Measurements from ENCODE around the gene TNFSF15. TPM values are rescaled to one million over a fixed set of nuclear protein-coding genes. Genes with fewer than 3 reads are reported as not detected.

The TNFSF15 gene
- total RNA-seq, 1 donor from 2014 or later: 8.5 TPM

GRCh38 chr9:114787781-114788498 is 17.9 kb downstream of the TNFSF15 start:
- H3K36me3 ChIP-seq: peaks cover 6% of the 10 kb centered on the region
- no peaks in the 10 kb centered on the region for H3K9me3 ChIP-seq
- no peak overlapping the region for H3K4me3 ChIP-seq
- H3K27me3 ChIP-seq: no peaks in the 10 kb centered on the region
- H3K27ac ChIP-seq: no peak overlapping the region
- no peak for TF ChIP-seq CTCF (IDR thresholded peaks at IDR 0.05)
- ATAC-seq (no peak), DNase-seq (no peak)
- H3K4me1 ChIP-seq: no peaks in the 10 kb centered on the region
- intact Hi-C loops (cut with DNase I): no loop called here

- Histone ChIP-seq H3K9me3 (no peaks in the 10 kb centered on the region), H3K27me3 (no peaks in the 10 kb centered on the region), H3K4me1 (no peaks in the 10 kb centered on the region), H3K27ac (no peak overlapping the region), H3K36me3 (peaks cover 6% of the 10 kb centered on the region), H3K4me3 (no peak overlapping the region)
- no peak for ATAC-seq
- DNase-seq: no peak
- intact Hi-C loops (cut with DNase I): no loop called here
- no peak for TF ChIP-seq CTCF (IDR thresholded peaks at IDR 0.05)
Observed at GRCh38 chr9:114787214-114787613, 18.6 kb downstream of the TNFSF15 start.

- intact Hi-C loops (cut with DNase I): no loop called here
- ATAC-seq: no peak
- DNase-seq: no peak
Observed at GRCh38 chr9:114785866-114786650, 19.8 kb downstream of the TNFSF15 start.

GRCh38 chr9:114784721-114785279 is 21.0 kb downstream of the TNFSF15 start:
- Histone ChIP-seq H3K4me1 (no peaks in the 10 kb centered on the region), H3K9me3 (no peaks in the 10 kb centered on the region), H3K36me3 (no peaks in the 10 kb centered on the region), H3K27me3 (no peaks in the 10 kb centered on the region), H3K4me3 (no peak overlapping the region), H3K27ac (no peak overlapping the region)
- peak; percentile 50 for ATAC-seq
- no peak for TF ChIP-seq CTCF (IDR thresholded peaks at IDR 0.05)
- intact Hi-C loops (cut with DNase I): no loop called here
- no peak for DNase-seq

More at GRCh38 chr9:114785866-114786650, 19.8 kb downstream of the TNFSF15 start:
- Histone ChIP-seq H3K27ac (no peak overlapping the region), H3K9me3 (no peaks in the 10 kb centered on the region), H3K36me3 (peaks cover 6% of the 10 kb centered on the region), H3K27me3 (no peaks in the 10 kb centered on the region), H3K4me1 (no peaks in the 10 kb centered on the region), H3K4me3 (no peak overlapping the region)
- TF ChIP-seq CTCF (IDR thresholded peaks at IDR 0.05): no peak

GRCh38 chr9:114782586-114782985 is 23.3 kb downstream of the TNFSF15 start:
- TF ChIP-seq CTCF (IDR thresholded peaks at IDR 0.05): no peak
- DNase-seq: no peak
- no peak overlapping the region for H3K4me3 ChIP-seq
- H3K9me3 ChIP-seq: no peaks in the 10 kb centered on the region
- no peaks in the 10 kb centered on the region for H3K27me3 ChIP-seq
- no peaks in the 10 kb centered on the region for H3K36me3 ChIP-seq
- no peak for ATAC-seq
- no peak overlapping the region for H3K27ac ChIP-seq
- no peaks in the 10 kb centered on the region for H3K4me1 ChIP-seq
- intact Hi-C loops (cut with DNase I): no loop called here
